ENCODE data around the gene CBR3. TPM values are rescaled to one million over a fixed set of nuclear protein-coding genes. Genes with fewer than 3 reads are reported as not detected.

CBR3 gene
- total and polyA plus RNA-seq, 5 donors from 2014 or later, result 1.8 to 13.2 (median 10.1) TPM

- Mint-ChIP-seq H3K27ac (no peak overlapping the region), H3K36me3 (peaks cover 3% of the 10 kb centered on the region), H3K27me3 (no peaks in the 10 kb centered on the region), H3K4me3 (no peak overlapping the region), H3K9me3 (no peaks in the 10 kb centered on the region), H3K4me1 (peaks cover 9 to 41% (median 25%) of the 10 kb centered on the region in 4 donors)
- no peaks in the 10 kb centered on the region for H3K36me3 ChIP-seq (ENCODE audit: control insufficient read depth, insufficient read depth, low read length)
- H3K27ac ChIP-seq (ENCODE audit: insufficient read depth, low read length, poor library complexity, severe bottlenecking), result no peak overlapping the region
- H3K4me3 ChIP-seq (ENCODE audit: low read depth, low read length), result no peak overlapping the region
- DNase-seq (no peak), ATAC-seq (ENCODE audit: low read depth in 2 of 2) (no peak)
- no peaks in the 10 kb centered on the region for H3K27me3 ChIP-seq (ENCODE audit: control insufficient read depth, insufficient read depth, low read length)
- H3K4me1 ChIP-seq (ENCODE audit: control insufficient read depth, insufficient read depth, low read length, poor library complexity, severe bottlenecking), result peaks cover 16% of the 10 kb centered on the region
- H3K9me3 ChIP-seq (ENCODE audit: control insufficient read depth in 2 of 2, low read length in 2 of 2), result no peaks in the 10 kb centered on the region
Observed at GRCh38 chr21:36147911-36148310, 13.0 kb downstream of the CBR3 start.

- Mint-ChIP-seq H3K27ac (no peak overlapping the region), H3K27me3 (no peaks in the 10 kb centered on the region), H3K36me3 (peaks cover 7% of the 10 kb centered on the region), H3K9me3 (no peaks in the 10 kb centered on the region), H3K4me1 (peaks cover 9 to 47% (median 30%) of the 10 kb centered on the region in 4 donors), H3K4me3 (no peak overlapping the region)
- no peak for ATAC-seq (ENCODE audit: low read depth in 2 of 2)
- H3K4me3 ChIP-seq (ENCODE audit: low read depth, low read length), result no peak overlapping the region
- H3K27ac ChIP-seq (ENCODE audit: insufficient read depth, low read length, poor library complexity, severe bottlenecking), result no peak overlapping the region
- no peak for DNase-seq
- H3K36me3 ChIP-seq (ENCODE audit: control insufficient read depth, insufficient read depth, low read length), result no peaks in the 10 kb centered on the region
- no peaks in the 10 kb centered on the region for H3K9me3 ChIP-seq (ENCODE audit: control insufficient read depth in 2 of 2, low read length in 2 of 2)
- no peaks in the 10 kb centered on the region for H3K27me3 ChIP-seq (ENCODE audit: control insufficient read depth, insufficient read depth, low read length)
- peaks cover 19% of the 10 kb centered on the region for H3K4me1 ChIP-seq (ENCODE audit: control insufficient read depth, insufficient read depth, low read length, poor library complexity, severe bottlenecking)
Observed at GRCh38 chr21:36148886-36149285, 14.0 kb downstream of the CBR3 start.

- H3K36me3 Mint-ChIP-seq, result peaks cover 7% of the 10 kb centered on the region
- H3K4me1 Mint-ChIP-seq, result peaks cover 10 to 47% (median 30%) of the 10 kb centered on the region in 4 donors
- H3K36me3 ChIP-seq (ENCODE audit: control insufficient read depth, insufficient read depth, low read length), result no peaks in the 10 kb centered on the region
- no peaks in the 10 kb centered on the region for H3K9me3 Mint-ChIP-seq
- no peaks in the 10 kb centered on the region for H3K27me3 ChIP-seq (ENCODE audit: control insufficient read depth, insufficient read depth, low read length)
- H3K4me3 ChIP-seq (ENCODE audit: low read depth, low read length), result peak overlapping the region; percentile 7
- H3K27me3 Mint-ChIP-seq, result no peaks in the 10 kb centered on the region
- ATAC-seq (ENCODE audit: low read depth in 2 of 2) (peak; percentile 31 to 48), DNase-seq (peak in 1 of 3 donors; percentile 39)
- peak overlapping the region in 1 of 4 donors; percentile 37 for H3K4me3 Mint-ChIP-seq
- H3K27ac Mint-ChIP-seq, result peak overlapping the region; percentile 42 to 87 (median 68)
- peaks cover 16% of the 10 kb centered on the region for H3K4me1 ChIP-seq (ENCODE audit: control insufficient read depth, insufficient read depth, low read length, poor library complexity, severe bottlenecking)
- H3K27ac ChIP-seq (ENCODE audit: insufficient read depth, low read length, poor library complexity, severe bottlenecking), result no peak overlapping the region
- H3K9me3 ChIP-seq (ENCODE audit: control insufficient read depth in 2 of 2, low read length in 2 of 2), result no peaks in the 10 kb centered on the region
Observed at GRCh38 chr21:36149788-36150711, 15.2 kb downstream of the CBR3 start.

GRCh38 chr21:36155603-36156338, 20.9 kb downstream of the CBR3 start:
- H3K4me1 Mint-ChIP-seq, result peaks cover 13 to 41% (median 28%) of the 10 kb centered on the region in 4 donors
- H3K4me3 Mint-ChIP-seq, result peak overlapping the region; percentile 84 to 99 (median 89)
- DNase-seq (peak in 1 of 3 donors; percentile 8), ATAC-seq (ENCODE audit: low read depth in 2 of 2) (no peak)
- peaks cover 25% of the 10 kb centered on the region for H3K4me1 ChIP-seq (ENCODE audit: control insufficient read depth, insufficient read depth, low read length, poor library complexity, severe bottlenecking)
- H3K4me3 ChIP-seq (ENCODE audit: low read depth, low read length), result peak overlapping the region; percentile 22
- peak overlapping the region; percentile 23 to 73 (median 52) for H3K27ac Mint-ChIP-seq
- H3K36me3 Mint-ChIP-seq, result peaks cover 10% of the 10 kb centered on the region
- peaks cover 6% of the 10 kb centered on the region for H3K27me3 Mint-ChIP-seq
- H3K36me3 ChIP-seq (ENCODE audit: control insufficient read depth, insufficient read depth, low read length), result peaks cover 2% of the 10 kb centered on the region
- H3K27ac ChIP-seq (ENCODE audit: insufficient read depth, low read length, poor library complexity, severe bottlenecking), result peak overlapping the region; percentile 65
- no peaks in the 10 kb centered on the region for H3K9me3 Mint-ChIP-seq
- H3K9me3 ChIP-seq (ENCODE audit: control insufficient read depth in 2 of 2, low read length in 2 of 2), result no peaks in the 10 kb centered on the region
- no peaks in the 10 kb centered on the region for H3K27me3 ChIP-seq (ENCODE audit: control insufficient read depth, insufficient read depth, low read length)

- Histone ChIP-seq H3K36me3 (ENCODE audit: control insufficient read depth, insufficient read depth, low read length) (peaks cover 2% of the 10 kb centered on the region), H3K4me3 (ENCODE audit: low read depth, low read length) (no peak overlapping the region), H3K27ac (ENCODE audit: insufficient read depth, low read length, poor library complexity, severe bottlenecking) (peak overlapping the region; percentile 74), H3K9me3 (ENCODE audit: control insufficient read depth in 2 of 2, low read length in 2 of 2) (no peaks in the 10 kb centered on the region), H3K27me3 (ENCODE audit: control insufficient read depth, insufficient read depth, low read length) (no peaks in the 10 kb centered on the region), H3K4me1 (ENCODE audit: control insufficient read depth, insufficient read depth, low read length, poor library complexity, severe bottlenecking) (peaks cover 25% of the 10 kb centered on the region)
- peak overlapping the region in 2 of 3 donors; percentile 23 to 73 for H3K27ac Mint-ChIP-seq
- H3K4me1 Mint-ChIP-seq, result peaks cover 14 to 44% (median 30%) of the 10 kb centered on the region in 4 donors
- H3K4me3 Mint-ChIP-seq, result peak overlapping the region; percentile 84 to 99 (median 89)
- peaks cover 6% of the 10 kb centered on the region for H3K27me3 Mint-ChIP-seq
- DNase-seq (peak; percentile 98 to 100 (median 100)), ATAC-seq (ENCODE audit: low read depth in 2 of 2) (peak; percentile 86 to 89)
- peaks cover 12% of the 10 kb centered on the region for H3K36me3 Mint-ChIP-seq
- no peaks in the 10 kb centered on the region for H3K9me3 Mint-ChIP-seq
Observed at GRCh38 chr21:36156339-36156814, 21.5 kb downstream of the CBR3 start.

- H3K4me1 ChIP-seq (ENCODE audit: control insufficient read depth, insufficient read depth, low read length, poor library complexity, severe bottlenecking), result peaks cover 25% of the 10 kb centered on the region
- Mint-ChIP-seq H3K27me3 (peaks cover 6% of the 10 kb centered on the region), H3K4me1 (peaks cover 14 to 48% (median 32%) of the 10 kb centered on the region in 4 donors), H3K27ac (peak within 1 kb of the TSS; percentile 52 to 73 (median 69)), H3K36me3 (peaks cover 12% of the 10 kb centered on the region), H3K4me3 (peak within 1 kb of the TSS; percentile 85 to 99 (median 92)), H3K9me3 (no peaks in the 10 kb centered on the region)
- no peaks in the 10 kb centered on the region for H3K9me3 ChIP-seq (ENCODE audit: control insufficient read depth in 2 of 2, low read length in 2 of 2)
- H3K27me3 ChIP-seq (ENCODE audit: control insufficient read depth, insufficient read depth, low read length), result no peaks in the 10 kb centered on the region
- DNase-seq (peak in 2 of 3 donors; percentile 32 to 55), ATAC-seq (ENCODE audit: low read depth in 2 of 2) (no peak)
- H3K4me3 ChIP-seq (ENCODE audit: low read depth, low read length), result peak within 1 kb of the TSS; percentile 68
- H3K27ac ChIP-seq (ENCODE audit: insufficient read depth, low read length, poor library complexity, severe bottlenecking), result peak within 1 kb of the TSS; percentile 74
- peaks cover 2% of the 10 kb centered on the region for H3K36me3 ChIP-seq (ENCODE audit: control insufficient read depth, insufficient read depth, low read length)
Observed at GRCh38 chr21:36156815-36157670, 22.2 kb downstream of the CBR3 start, which contains the start of gene DOP1B. DOP1B (plus strand) TSS chr21:36156824; CDS start chr21:36164734, 7,910 bp downstream.
